Measurements from ENCODE around the gene OPA3. TPM values are rescaled to one million over a fixed set of nuclear protein-coding genes. Genes with fewer than 3 reads are reported as not detected.

The OPA3 gene
- 6.5 and 12.1 TPM in 2 replicates for total RNA-seq

GRCh38 chr19:45584332-45585157, at the start of gene OPA3:
TSS of gene OPA3 (minus strand) at chr19:45584802. CDS start at chr19:45584764, 38 bp downstream.

GRCh38 chr19:45601524-45602374, 17.1 kb upstream of the OPA3 start, which contains the start of gene GPR4:
TSS of gene GPR4 (minus strand) at chr19:45602212. CDS start at chr19:45591866, 10,346 bp downstream.

GRCh38 chr19:45506989-45507871, 77.4 kb downstream of the OPA3 start, which contains the start of gene VASP:
TSS of gene VASP (plus strand) at chr19:45507479. CDS start at chr19:45507772, 293 bp downstream.

GRCh38 chr19:45498411-45499195, 86.0 kb downstream of the OPA3 start, which contains the start of gene PPM1N:
TSS of gene PPM1N (plus strand) at chr19:45498443. CDS start at chr19:45498473, 30 bp downstream.

Other genes with a start within 250 kb of the OPA3 start
- 1.1 TPM in 1 of 2 replicates, not detected in the other for gene KLC3, start 244.1 kb downstream of the OPA3 start, total RNA-seq
- gene ERCC2, start 214.2 kb downstream of the OPA3 start, total RNA-seq = 34.0 and 60.1 TPM in 2 replicates
- gene PPP1R13L, start 179.7 kb downstream of the OPA3 start, total RNA-seq = 5.0 and 6.0 TPM in 2 replicates
- 5.0 and 8.1 TPM in 2 replicates for gene POLR1G, start 178.2 kb downstream of the OPA3 start, total RNA-seq
- gene ERCC1, start 160.9 kb downstream of the OPA3 start, total RNA-seq = 84.8 and 90.9 TPM in 2 replicates
- gene FOSB, start 116.8 kb downstream of the OPA3 start, total RNA-seq = 19.0 and 81.4 TPM in 2 replicates
- gene RTN2, start 87.8 kb downstream of the OPA3 start, total RNA-seq = 16.4 and 17.3 TPM in 2 replicates
- 0.16 and 0.72 TPM in 2 replicates for gene PPM1N, start 86.4 kb downstream of the OPA3 start, total RNA-seq
- gene VASP, start 77.3 kb downstream of the OPA3 start, total RNA-seq = 95.6 and 146 TPM in 2 replicates
- 2.7 and 5.2 TPM in 2 replicates for gene GPR4, start 17.4 kb upstream of the OPA3 start, total RNA-seq
- 16.8 and 18.8 TPM in 2 replicates for gene EML2, start 54.6 kb upstream of the OPA3 start, total RNA-seq
- under 0.01 and 0.49 TPM in 2 replicates for gene GIPR, start 83.4 kb upstream of the OPA3 start, total RNA-seq
- 260 and 275 TPM in 2 replicates for gene SNRPD2, start 107.2 kb upstream of the OPA3 start, total RNA-seq
- gene QPCTL, start 107.9 kb upstream of the OPA3 start, total RNA-seq = 18.2 and 19.3 TPM in 2 replicates
- gene FBXO46, start 146.1 kb upstream of the OPA3 start, total RNA-seq = 7.1 and 8.1 TPM in 2 replicates
- gene MEIOSIN, start 148.6 kb upstream of the OPA3 start, total RNA-seq = not detected in 2 replicates
- 19.6 and 20.0 TPM in 2 replicates for gene SIX5, start 184.4 kb upstream of the OPA3 start, total RNA-seq
- 12.0 and 21.7 TPM in 2 replicates for gene DMPK, start 197.7 kb upstream of the OPA3 start, total RNA-seq
- 25.1 and 30.5 TPM in 2 replicates for gene DMWD, start 208.0 kb upstream of the OPA3 start, total RNA-seq
- gene RSPH6A, start 230.5 kb upstream of the OPA3 start, total RNA-seq = not detected in 2 replicates

All from cardiac atrium fibroblast (primary cell).